HG03025 (cell line): ENCODE data around the gene CD177.
"Not testable (repeated sequence)": the region's sequence is repeated elsewhere in the genome, so short reads cannot be mapped to it uniquely, and the experiment has no call there.

Source experiments
- ATAC-seq: cut with Tn5 transposase; IDR thresholded peaks from one replicate; pipeline ENCODE4 v1.9.1; 2021; ENCODE audit warnings: mild to moderate bottlenecking, moderate library complexity; ENCODE audit not compliant: unreplicated experiment, low FRiP score

CD177 gene

GRCh38 chr19:43377624-43378023 lies 24.1 kb downstream of the CD177 start:
- not testable (repeated sequence) for ATAC-seq

GRCh38 chr19:43380008-43380407 lies 26.5 kb downstream of the CD177 start:
- ATAC-seq, result no peak

- no peak for ATAC-seq
Observed at GRCh38 chr19:43380771-43381386, 27.4 kb downstream of the CD177 start.

GRCh38 chr19:43382586-43383216 lies 29.2 kb downstream of the CD177 start:
- not testable (repeated sequence) for ATAC-seq

GRCh38 chr19:43383254-43383653 lies 29.8 kb downstream of the CD177 start:
- not testable (repeated sequence) for ATAC-seq

- ATAC-seq, result not testable (repeated sequence)
Observed at GRCh38 chr19:43383759-43384158, 30.3 kb downstream of the CD177 start.

- ATAC-seq, result not testable (repeated sequence)
Observed at GRCh38 chr19:43390903-43391551, 37.5 kb downstream of the CD177 start.

- ATAC-seq, result not testable (repeated sequence)
Observed at GRCh38 chr19:43391552-43391935, 38.1 kb downstream of the CD177 start.

- not testable (repeated sequence) for ATAC-seq
Observed at GRCh38 chr19:43393501-43393900, 40.0 kb downstream of the CD177 start.

- no peak for ATAC-seq
Observed at GRCh38 chr19:43395561-43395960, 42.1 kb downstream of the CD177 start.

- ATAC-seq, result no peak
Observed at GRCh38 chr19:43406297-43406696, 52.8 kb downstream of the CD177 start.

- ATAC-seq, result no peak
Observed at GRCh38 chr19:43407416-43408005, 54.0 kb downstream of the CD177 start.

GRCh38 chr19:43408043-43408442 lies 54.6 kb downstream of the CD177 start:
- ATAC-seq, result no peak

GRCh38 chr19:43409415-43409814 lies 55.9 kb downstream of the CD177 start:
- no peak for ATAC-seq

GRCh38 chr19:43412441-43412840 lies 59.0 kb downstream of the CD177 start:
- no peak for ATAC-seq
